H1 (cell line): Measurements from ENCODE around the gene ERO1B. TPM values are rescaled to one million over a fixed set of nuclear protein-coding genes. Genes with fewer than 3 reads are reported as not detected.

ENCODE experiments used
- RAD21 ChIP-seq, 2 experiments: IDR thresholded peaks in 1 of 2; conservative IDR thresholded peaks in 1 of 2; 2 replicates each; pipeline ENCODE4 v1.6.1; 2011; ENCODE audit warnings: low read depth in 2 of 2, low read length in 2 of 2, improper control_type of control experiment in 1 of 2, inconsistent platforms in 1 of 2, mild to moderate bottlenecking in 1 of 2, moderate library complexity in 1 of 2
- SUZ12 ChIP-seq: fragments of 200-600 bp; sonication (generic); IDR thresholded peaks from 2 replicates; pipeline ENCODE4 v1.6.1; 2012; ENCODE audit warnings: mild to moderate bottlenecking, inconsistent platforms, low read length, moderate library complexity, mixed read lengths
- polyA plus RNA-seq, 7 experiments: library from polyadenylated mRNA; depleted of rRNA in 3 of 7; stranded (reverse) in 5 of 7; unstranded in 2 of 7; fragments of >200 nt in 5 of 7; fragments of 200-250 nt in 2 of 7; gene quantifications; 1 replicate in 5 of 7; 2 replicates in 1 of 7; 4 replicates in 1 of 7; pipeline versions ENCODE4 v1.2.1 to v1.2.3, GENCODE V29; 2011 to 2013; ENCODE audit warnings: missing spikeins in 2 of 7, mixed read lengths in 2 of 7
- total RNA-seq: library from RNA; stranded (reverse); fragmentation: NEBNext Ultra II Directional; extraction: Animal tissue kit (Norgen Biotek cat#: 25700); gene quantifications from 2 replicates; pipeline ENCODE4 v1.2.1, GENCODE V29; 2021

ERO1B gene
- total and polyA plus RNA-seq, 2 of the 8 experiments (the other 6 are each of a cell fraction or from before 2014, with no cell fraction given) = 0.74 to 5.6 TPM

DNA sequence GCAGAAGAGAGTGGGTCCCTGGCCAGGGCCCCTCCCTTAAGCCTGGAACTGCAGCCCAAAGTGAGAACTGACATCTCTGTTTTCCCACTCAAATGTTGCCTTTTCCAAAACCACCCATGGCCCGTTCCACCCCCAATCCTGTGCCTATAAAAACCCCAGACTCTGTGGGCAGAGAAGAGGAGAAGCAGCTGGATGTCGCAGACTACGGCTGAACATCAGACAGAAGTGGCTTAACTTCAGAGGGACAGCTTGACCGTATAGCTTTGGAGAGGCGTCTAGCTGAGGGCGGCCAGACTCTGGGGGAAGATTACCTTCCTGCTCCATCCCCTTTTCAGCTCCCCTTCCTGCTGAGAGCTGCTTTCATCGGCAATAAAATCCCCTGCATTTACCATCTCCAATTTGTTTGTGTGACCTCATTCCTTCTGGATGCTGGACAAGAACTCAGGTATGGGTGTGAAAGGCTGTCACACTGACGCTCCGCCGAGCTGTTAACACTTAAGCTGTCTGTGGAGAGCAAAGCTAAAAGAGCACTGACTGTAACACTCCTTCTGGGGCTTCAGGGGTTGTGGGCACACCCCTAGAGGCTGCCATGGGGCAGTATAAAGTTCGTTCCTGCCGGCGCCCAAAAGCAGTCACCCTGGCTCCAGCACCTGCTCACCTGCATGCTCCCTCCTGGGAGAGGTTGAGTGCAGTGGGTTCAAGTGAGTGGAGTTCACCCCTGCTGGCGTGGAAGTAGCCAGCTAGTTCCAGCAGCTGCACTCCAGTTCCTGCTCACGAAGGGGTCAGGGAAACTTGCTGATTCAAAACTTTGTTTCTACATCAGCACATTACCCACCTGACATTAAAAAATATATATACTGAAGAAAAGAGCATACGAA, 19.6 kb upstream of the ERO1B start (continued):
- TF ChIP-seq RAD21 (IDR thresholded peaks at IDR 0.05 in 1 of 2, conservative IDR thresholded peaks at IDR 0.05 in 1 of 2; ENCODE audit: low read depth in 2 of 2, low read length in 2 of 2) (no peak), SUZ12 (no peak)
